OCI-LY3 (cell line): ENCODE measurements around the gene RTP5.
"Not testable (repeated sequence)": the region's sequence is repeated elsewhere in the genome, so short reads cannot be mapped to it uniquely, and the experiment has no call there.

Experiments used
- H2AFZ ChIP-seq: fragments of 200-600, 300-600 bp; shearing (Covaris generic); 2 replicates; pipeline ENCODE4 v1.6.0; 2014; ENCODE audit warnings: antibody characterized with exemption, low read depth, low read length
- H3K27ac ChIP-seq: fragments of 200-600, 300-600 bp; sonication (generic); 2 replicates; pipeline ENCODE4 v1.5.1; 2014; ENCODE audit warnings: mild to moderate bottlenecking, low read length, moderate library complexity, mixed read lengths
- H3K27me3 ChIP-seq: fragments of 200-600, 300-600 bp; sonication (generic); 2 replicates; pipeline ENCODE4 v1.6.1; 2014; ENCODE audit warnings: low read depth, low read length, mixed read lengths
- H3K36me3 ChIP-seq: fragments of 200-600, 300-600 bp; sonication (generic); replicated peaks from 2 replicates; pipeline ENCODE3; 2014; ENCODE audit warnings: low read depth, low read length, mixed read lengths
- H3K4me1 ChIP-seq: fragments of 300-600, 200-600 bp; sonication (generic); 2 replicates; pipeline ENCODE4 v1.6.1; 2014; ENCODE audit warnings: low read length, mixed read lengths
- H3K4me2 ChIP-seq: fragments of 200-600, 300-600 bp; sonication (generic); 2 replicates; pipeline ENCODE4 v1.6.1; 2014; ENCODE audit warnings: low read length, mixed read lengths
- H3K4me3 ChIP-seq: fragments of 300-600, 200-600 bp; sonication (generic); 2 replicates; pipeline ENCODE4 v1.5.1; 2014; ENCODE audit warnings: antibody characterized with exemption, mild to moderate bottlenecking, low read length, moderate library complexity
- H3K79me2 ChIP-seq: fragments of 300-600, 200-600 bp; shearing (Covaris generic); 2 replicates; pipeline ENCODE4 v1.6.1; 2014; ENCODE audit warnings: mild to moderate bottlenecking, low read length, mixed read lengths
- H3K9ac ChIP-seq: fragments of 300-600, 200-600 bp; shearing (Covaris generic); 2 replicates; pipeline ENCODE4 v1.6.0; 2014; ENCODE audit warnings: mild to moderate bottlenecking, low read length, moderate library complexity
- H3K9me3 ChIP-seq: fragments of 200-600, 300-600 bp; shearing (Covaris generic); 2 replicates; pipeline ENCODE4 v1.6.1; 2014; ENCODE audit warnings: low read length, mixed read lengths; ENCODE audit not compliant: insufficient read depth
- H4K20me1 ChIP-seq: fragments of 200-600, 300-600 bp; sonication (generic); 2 replicates; pipeline ENCODE4 v1.6.1; 2016; ENCODE audit warnings: low read length, mixed read lengths; ENCODE audit not compliant: insufficient read depth
- EZH2phosphoT487 ChIP-seq: fragments of 200-600 bp; shearing (Covaris generic); IDR thresholded peaks from 2 replicates; pipeline ENCODE4 v1.6.1; 2018; ENCODE audit warnings: antibody characterized with exemption, mixed run types, low read depth
- TF ChIP-seq, protein P1 (sequence below): fragments of 200-600, 300-600 bp; sonication (generic); IDR thresholded peaks from 2 replicates; pipeline ENCODE4 v1.5.1; 2014; ENCODE audit warnings: antibody characterized with exemption, low read length, low read depth

Gene RTP5

GRCh38 chr2:241904011-241904718 lies 34.6 kb downstream of the RTP5 start:
- no peaks in the 10 kb centered on the region for H3K36me3 ChIP-seq
- no peaks in the 10 kb centered on the region for H4K20me1 ChIP-seq
- TF ChIP-seq, protein P1, sequence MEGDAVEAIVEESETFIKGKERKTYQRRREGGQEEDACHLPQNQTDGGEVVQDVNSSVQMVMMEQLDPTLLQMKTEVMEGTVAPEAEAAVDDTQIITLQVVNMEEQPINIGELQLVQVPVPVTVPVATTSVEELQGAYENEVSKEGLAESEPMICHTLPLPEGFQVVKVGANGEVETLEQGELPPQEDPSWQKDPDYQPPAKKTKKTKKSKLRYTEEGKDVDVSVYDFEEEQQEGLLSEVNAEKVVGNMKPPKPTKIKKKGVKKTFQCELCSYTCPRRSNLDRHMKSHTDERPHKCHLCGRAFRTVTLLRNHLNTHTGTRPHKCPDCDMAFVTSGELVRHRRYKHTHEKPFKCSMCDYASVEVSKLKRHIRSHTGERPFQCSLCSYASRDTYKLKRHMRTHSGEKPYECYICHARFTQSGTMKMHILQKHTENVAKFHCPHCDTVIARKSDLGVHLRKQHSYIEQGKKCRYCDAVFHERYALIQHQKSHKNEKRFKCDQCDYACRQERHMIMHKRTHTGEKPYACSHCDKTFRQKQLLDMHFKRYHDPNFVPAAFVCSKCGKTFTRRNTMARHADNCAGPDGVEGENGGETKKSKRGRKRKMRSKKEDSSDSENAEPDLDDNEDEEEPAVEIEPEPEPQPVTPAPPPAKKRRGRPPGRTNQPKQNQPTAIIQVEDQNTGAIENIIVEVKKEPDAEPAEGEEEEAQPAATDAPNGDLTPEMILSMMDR = no peak
- TF ChIP-seq EZH2phosphoT487 = no peak
- no peak overlapping the region for H3K4me3 ChIP-seq
- H3K4me2 ChIP-seq = no peak overlapping the region
- no peaks in the 10 kb centered on the region for H3K9me3 ChIP-seq
- H3K4me1 ChIP-seq = no peaks in the 10 kb centered on the region
- H3K27ac ChIP-seq = no peak overlapping the region
- no peaks in the 10 kb centered on the region for H3K79me2 ChIP-seq
- no peak overlapping the region for H3K9ac ChIP-seq
- H2AFZ ChIP-seq = no peak overlapping the region
- no peaks in the 10 kb centered on the region for H3K27me3 ChIP-seq

GRCh38 chr2:241904791-241905710 lies 35.5 kb downstream of the RTP5 start:
- no peaks in the 10 kb centered on the region for H3K27me3 ChIP-seq
- TF ChIP-seq, protein P1 = no peak
- no peak for TF ChIP-seq EZH2phosphoT487
- H3K4me1 ChIP-seq = no peaks in the 10 kb centered on the region
- H3K79me2 ChIP-seq = no peaks in the 10 kb centered on the region
- no peak overlapping the region for H2AFZ ChIP-seq
- H3K27ac ChIP-seq = no peak overlapping the region
- H3K9ac ChIP-seq = no peak overlapping the region
- no peaks in the 10 kb centered on the region for H3K36me3 ChIP-seq
- H3K4me3 ChIP-seq = no peak overlapping the region
- no peak overlapping the region for H3K4me2 ChIP-seq
- H3K9me3 ChIP-seq = no peaks in the 10 kb centered on the region
- H4K20me1 ChIP-seq = no peaks in the 10 kb centered on the region

DNA sequence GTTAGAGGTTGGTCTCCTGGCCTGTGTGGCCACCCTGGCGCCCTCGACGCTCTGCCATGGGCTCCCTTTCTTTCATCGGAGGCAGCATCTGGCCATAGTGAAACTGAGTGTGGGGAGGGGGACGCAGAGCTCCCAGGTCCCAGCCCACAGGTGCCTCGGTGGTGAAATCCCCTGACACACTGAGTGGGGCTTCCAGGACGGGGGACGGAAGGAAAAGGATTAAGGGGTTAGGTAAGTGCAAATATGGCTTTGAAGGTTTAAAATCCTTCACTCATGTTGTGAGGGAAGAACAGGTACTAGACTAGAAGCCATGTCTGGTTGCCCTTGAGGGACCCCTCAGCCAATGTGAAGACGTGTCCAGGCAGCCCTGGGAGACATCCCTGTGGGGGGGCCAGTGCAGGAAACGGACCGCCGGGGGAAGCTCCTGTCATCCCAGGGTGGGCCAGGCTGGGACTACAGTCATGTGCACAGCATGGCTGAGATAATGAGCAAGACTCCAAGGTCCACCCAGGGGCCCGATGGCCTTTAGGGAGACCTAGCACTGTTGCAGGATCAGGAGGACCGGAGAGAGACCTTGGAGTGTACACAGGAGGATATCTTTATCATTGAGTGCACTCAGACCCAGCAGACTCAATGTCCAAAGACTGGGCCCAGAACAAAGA lies 36.3 kb downstream of the RTP5 start:
- no peak for TF ChIP-seq EZH2phosphoT487
- TF ChIP-seq, protein P1 = no peak
- Histone ChIP-seq H3K36me3 (no peaks in the 10 kb centered on the region), H3K79me2 (no peaks in the 10 kb centered on the region), H3K4me3 (no peak overlapping the region), H3K9me3 (no peaks in the 10 kb centered on the region), H3K27me3 (no peaks in the 10 kb centered on the region), H3K4me2 (no peak overlapping the region), H4K20me1 (no peaks in the 10 kb centered on the region), H3K4me1 (no peaks in the 10 kb centered on the region), H3K9ac (no peak overlapping the region), H3K27ac (no peak overlapping the region), H2AFZ (no peak overlapping the region)

DNA sequence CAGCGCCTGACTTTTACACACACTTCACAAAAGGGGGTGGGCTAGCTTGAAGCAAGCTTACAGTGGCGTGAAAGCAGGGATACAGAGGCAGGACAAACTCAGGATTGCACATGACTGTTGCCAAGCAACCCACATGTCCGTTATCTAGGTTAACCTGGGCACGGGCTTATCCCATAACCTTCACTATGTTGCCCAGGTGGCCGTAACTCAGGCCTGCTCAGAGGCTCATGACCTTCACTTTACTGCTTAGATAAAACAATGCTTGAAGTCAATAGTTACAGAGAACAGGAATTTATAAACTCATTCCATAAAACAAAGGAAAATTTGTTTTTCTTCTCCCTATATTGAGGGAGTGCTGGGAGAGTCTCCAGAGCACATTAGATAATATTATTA lies 36.8 kb downstream of the RTP5 start:
- not testable (repeated sequence) for H3K4me3 ChIP-seq, H3K27me3 ChIP-seq, H3K79me2 ChIP-seq, H3K36me3 ChIP-seq, H3K27ac ChIP-seq, H3K9me3 ChIP-seq, H3K4me2 ChIP-seq, H4K20me1 ChIP-seq, H2AFZ ChIP-seq, H3K4me1 ChIP-seq, H3K9ac ChIP-seq
